Sigmoid colon (tissue), 4 donors: ENCODE measurements around the gene LILRA1.

Source experiments
- CTCF ChIP-seq, 4 experiments: fragments of 450-650 bp in 3 of 4; fragments of 200-600 bp in 1 of 4; IDR thresholded peaks; one replicate each; pipeline ENCODE4 v1.5.1; 2016 to 2019; ENCODE audit warnings: antibody characterized with exemption in 4 of 4, mild to moderate bottlenecking in 3 of 4, moderate library complexity in 2 of 4
- POLR2AphosphoS5 ChIP-seq, 4 donors: sonication (generic); formaldehyde crosslinking; IDR thresholded peaks; one replicate each; pipeline ENCODE4 v1.6.1; 2017; ENCODE audit warnings: antibody characterized with exemption in 4 of 4

- TF ChIP-seq CTCF (IDR thresholded peaks at IDR 0.05) (no peak), POLR2AphosphoS5 (IDR thresholded peaks at IDR 0.05) (no peak)
Measured at GRCh38 chr19:54572696-54573311, 20.6 kb upstream of the LILRA1 start.
